NT2/D1 (cell line): ENCODE data around the gene MBD3L3.

Experiments used
- DNase-seq: peaks from one replicate; pipeline ENCODE4 v3.0.0-alpha.2; 2011; ENCODE audit warnings: low read depth, low spot score
- H3K27me3 ChIP-seq: 2 replicates; pipeline ENCODE4 v1.6.0; 2011; ENCODE audit warnings: mild to moderate bottlenecking; ENCODE audit not compliant: insufficient read length, insufficient read depth
- H3K36me3 ChIP-seq: 2 replicates; pipeline ENCODE4 v1.6.1; 2011; ENCODE audit warnings: mild to moderate bottlenecking, low read length, mixed read lengths; ENCODE audit not compliant: insufficient read depth, insufficient read length
- H3K4me1 ChIP-seq: 2 replicates; pipeline ENCODE4 v1.5.1; 2011; ENCODE audit not compliant: insufficient read depth, insufficient read length
- H3K4me3 ChIP-seq: 2 replicates; pipeline ENCODE4 v1.5.1; 2011; ENCODE audit warnings: low read depth; ENCODE audit not compliant: insufficient read length
- H3K9ac ChIP-seq: 2 replicates; pipeline ENCODE4 v1.6.0; 2011; ENCODE audit warnings: low read depth; ENCODE audit not compliant: insufficient read length
- H3K9me3 ChIP-seq: 2 replicates; pipeline ENCODE4 v1.5.1; 2011; ENCODE audit warnings: mild to moderate bottlenecking, low read length; ENCODE audit not compliant: insufficient read depth
- SUZ12 ChIP-seq: IDR thresholded peaks from 2 replicates; pipeline ENCODE4 v1.6.1; 2011; ENCODE audit not compliant: insufficient read length, insufficient read depth; ENCODE audit errors: extremely low read depth
- YY1 ChIP-seq: IDR thresholded peaks from 2 replicates; pipeline ENCODE4 v1.6.1; 2011; ENCODE audit not compliant: insufficient read length, insufficient read depth
- ZNF274 ChIP-seq: IDR thresholded peaks from 2 replicates; pipeline ENCODE4 v1.6.1; 2011; ENCODE audit warnings: mild to moderate bottlenecking, low read depth, low read length

Gene MBD3L3

GRCh38 chr19:7098096-7098495, 39.6 kb upstream of the MBD3L3 start:
- TF ChIP-seq YY1 = no peak
- no peak for TF ChIP-seq ZNF274
- no peak for TF ChIP-seq SUZ12
- Histone ChIP-seq H3K9me3 (peaks cover 29% of the 10 kb centered on the region), H3K4me3 (peak overlapping the region; percentile 54), H3K9ac (peak overlapping the region; percentile 93), H3K4me1 (peaks cover 5% of the 10 kb centered on the region), H3K27me3 (no peaks in the 10 kb centered on the region), H3K36me3 (peaks cover 3% of the 10 kb centered on the region)
- DNase-seq = no peak

GRCh38 chr19:7088999-7089398, 30.5 kb upstream of the MBD3L3 start:
- Histone ChIP-seq H3K4me3 (no peak overlapping the region), H3K36me3 (peaks cover 61% of the 10 kb centered on the region), H3K4me1 (no peaks in the 10 kb centered on the region), H3K27me3 (no peaks in the 10 kb centered on the region), H3K9me3 (peaks cover 58% of the 10 kb centered on the region), H3K9ac (no peak overlapping the region)
- no peak for DNase-seq
- TF ChIP-seq SUZ12 (no peak), ZNF274 (no peak), YY1 (no peak)

DNA sequence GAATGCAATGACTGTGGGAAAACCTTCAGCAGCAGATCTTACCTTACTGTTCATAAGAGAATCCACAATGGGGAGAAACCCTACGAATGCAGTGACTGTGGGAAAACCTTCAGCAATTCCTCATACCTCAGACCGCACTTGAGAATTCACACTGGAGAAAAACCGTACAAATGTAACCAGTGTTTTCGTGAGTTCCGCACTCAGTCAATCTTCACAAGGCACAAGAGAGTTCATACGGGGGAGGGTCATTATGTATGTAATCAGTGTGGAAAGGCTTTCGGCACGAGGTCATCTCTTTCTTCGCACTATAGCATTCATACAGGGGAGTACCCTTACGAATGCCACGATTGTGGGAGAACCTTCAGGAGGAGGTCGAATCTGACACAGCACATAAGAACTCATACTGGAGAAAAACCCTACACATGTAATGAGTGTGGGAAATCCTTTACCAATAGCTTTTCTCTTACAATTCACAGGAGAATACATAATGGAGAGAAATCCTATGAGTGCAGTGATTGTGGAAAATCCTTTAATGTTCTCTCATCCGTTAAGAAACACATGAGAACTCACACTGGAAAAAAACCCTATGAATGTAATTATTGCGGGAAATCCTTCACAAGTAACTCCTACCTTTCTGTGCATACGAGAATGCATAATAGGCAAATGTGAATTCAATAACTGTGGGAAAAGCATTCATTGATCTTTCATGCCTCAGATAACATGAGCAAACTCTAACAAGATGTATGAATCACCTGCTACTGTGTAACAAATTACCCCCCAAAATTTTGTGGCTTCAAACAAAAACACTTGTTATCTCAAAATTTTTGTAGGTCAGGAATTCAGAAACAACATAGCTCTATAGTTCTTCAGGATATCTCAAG, 24.8 kb upstream of the MBD3L3 start:
- H3K9me3 ChIP-seq = peaks cover 99% of the 10 kb centered on the region
- DNase-seq = no peak
- H3K9ac ChIP-seq = no peak overlapping the region
- peak; percentile 97 for TF ChIP-seq ZNF274
- TF ChIP-seq SUZ12 = no peak
- no peak for TF ChIP-seq YY1
- H3K4me3 ChIP-seq = no peak overlapping the region
- H3K36me3 ChIP-seq = peaks cover 87% of the 10 kb centered on the region
- H3K4me1 ChIP-seq = no peaks in the 10 kb centered on the region
- H3K27me3 ChIP-seq = no peaks in the 10 kb centered on the region

- Histone ChIP-seq H3K27me3 (no peaks in the 10 kb centered on the region), H3K9me3 (peaks cover 69% of the 10 kb centered on the region), H3K4me1 (no peaks in the 10 kb centered on the region), H3K36me3 (peaks cover 93% of the 10 kb centered on the region), H3K9ac (no peak overlapping the region), H3K4me3 (no peak overlapping the region)
- no peak for DNase-seq
- TF ChIP-seq SUZ12 (no peak), YY1 (no peak), ZNF274 (no peak)
Observed at GRCh38 chr19:7078008-7078407, 19.5 kb upstream of the MBD3L3 start.

DNA sequence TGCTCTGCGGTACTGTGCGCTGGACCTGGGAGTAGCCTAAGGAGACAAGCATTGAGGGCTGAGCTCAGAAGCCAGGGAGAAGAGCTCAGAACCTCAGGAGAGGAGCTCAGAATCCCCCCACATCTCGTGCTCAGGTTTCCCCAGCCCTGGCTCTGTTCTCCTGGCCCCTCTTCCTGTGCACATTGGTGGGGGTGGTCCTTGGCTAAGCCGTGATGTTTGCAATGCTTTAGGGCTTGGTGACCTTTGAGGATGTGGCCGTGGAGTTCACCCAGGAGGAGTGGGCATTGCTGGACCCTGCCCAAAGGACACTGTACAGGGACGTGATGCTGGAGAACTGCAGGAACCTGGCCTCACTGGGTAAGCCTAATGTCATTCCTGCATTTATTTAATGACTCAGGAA, 17.7 kb upstream of the MBD3L3 start:
- no peak for DNase-seq
- H3K36me3 ChIP-seq = peaks cover 87% of the 10 kb centered on the region
- TF ChIP-seq SUZ12 (no peak), YY1 (no peak), ZNF274 (no peak)
- no peak overlapping the region for H3K4me3 ChIP-seq
- no peaks in the 10 kb centered on the region for H3K4me1 ChIP-seq
- no peak overlapping the region for H3K9ac ChIP-seq
- no peaks in the 10 kb centered on the region for H3K27me3 ChIP-seq
- peaks cover 50% of the 10 kb centered on the region for H3K9me3 ChIP-seq

DNA sequence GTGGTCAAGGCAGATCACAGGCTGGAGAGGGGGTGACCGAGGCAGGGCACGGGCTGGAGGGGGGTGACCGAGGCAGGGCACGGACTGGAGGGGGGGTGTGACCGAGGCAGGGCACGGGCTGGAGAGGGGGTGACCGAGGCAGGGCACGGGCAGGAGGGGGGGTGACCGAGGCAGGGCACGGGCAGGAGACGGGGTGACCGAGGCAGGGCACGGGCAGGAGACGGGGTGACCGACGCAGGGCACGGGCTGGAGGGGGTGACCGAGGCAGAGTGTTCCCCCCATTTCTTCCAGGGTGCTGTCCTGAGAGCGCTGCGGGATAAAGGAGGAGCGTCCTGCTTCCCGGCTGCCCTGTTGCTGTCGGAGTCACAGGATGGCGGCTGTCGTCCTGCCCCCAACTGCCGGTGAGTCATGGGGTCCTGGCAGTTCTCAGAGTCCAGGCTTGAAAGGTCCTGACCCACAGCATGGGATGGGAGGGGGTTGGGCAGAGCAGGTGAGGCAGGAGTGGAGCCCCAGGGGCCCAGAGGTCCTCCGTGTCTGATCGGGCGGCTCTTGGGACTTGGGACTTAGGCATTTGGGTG, 16.3 kb upstream of the MBD3L3 start:
- Histone ChIP-seq H3K4me3 (no peak overlapping the region), H3K36me3 (peaks cover 83% of the 10 kb centered on the region), H3K27me3 (no peaks in the 10 kb centered on the region), H3K9ac (no peak overlapping the region), H3K4me1 (no peaks in the 10 kb centered on the region), H3K9me3 (peaks cover 37% of the 10 kb centered on the region)
- TF ChIP-seq ZNF274 = no peak
- TF ChIP-seq SUZ12 = no peak
- no peak for TF ChIP-seq YY1
- DNase-seq = no peak

GRCh38 chr19:7072541-7072940, 14.1 kb upstream of the MBD3L3 start:
- no peaks in the 10 kb centered on the region for H3K27me3 ChIP-seq
- H3K4me1 ChIP-seq = no peaks in the 10 kb centered on the region
- peaks cover 14% of the 10 kb centered on the region for H3K9me3 ChIP-seq
- H3K9ac ChIP-seq = no peak overlapping the region
- TF ChIP-seq SUZ12 (no peak), YY1 (no peak), ZNF274 (no peak)
- no peak overlapping the region for H3K4me3 ChIP-seq
- peaks cover 61% of the 10 kb centered on the region for H3K36me3 ChIP-seq
- DNase-seq = no peak
